GM18499 (cell line): Measurements from ENCODE around the gene CC2D1A.
A peak's percentile ranks its signal among the peaks of the same experiment; 100 is the strongest.

Source experiments
- ATAC-seq: cut with Tn5 transposase; IDR thresholded peaks from one replicate; pipeline ENCODE4 v1.9.1; 2021; ENCODE audit warnings: moderate number of reproducible peaks; ENCODE audit not compliant: insufficient read depth, unreplicated experiment

The CC2D1A gene

GRCh38 chr19:13932911-13933393 lies 27.0 kb downstream of the CC2D1A start:
- no peak for ATAC-seq

DNA sequence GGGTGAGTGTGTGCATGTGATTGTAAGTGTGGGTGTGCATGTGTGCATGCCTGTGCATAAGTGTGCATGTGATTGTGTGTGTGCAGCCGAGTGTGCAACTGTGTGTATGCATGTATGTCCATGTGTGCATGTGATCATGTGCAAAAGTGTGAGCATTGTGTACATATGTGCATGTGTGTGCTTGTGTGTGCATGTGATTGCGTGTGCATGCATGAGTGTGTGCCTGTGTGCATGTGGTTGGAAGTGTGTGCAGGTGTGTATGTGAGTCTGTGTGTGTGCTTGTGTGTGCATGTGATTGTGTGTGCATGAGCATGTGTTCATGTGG lies 28.7 kb downstream of the CC2D1A start:
- ATAC-seq, result no peak

GRCh38 chr19:13935765-13936510 lies 29.9 kb downstream of the CC2D1A start:
- ATAC-seq, result no peak

DNA sequence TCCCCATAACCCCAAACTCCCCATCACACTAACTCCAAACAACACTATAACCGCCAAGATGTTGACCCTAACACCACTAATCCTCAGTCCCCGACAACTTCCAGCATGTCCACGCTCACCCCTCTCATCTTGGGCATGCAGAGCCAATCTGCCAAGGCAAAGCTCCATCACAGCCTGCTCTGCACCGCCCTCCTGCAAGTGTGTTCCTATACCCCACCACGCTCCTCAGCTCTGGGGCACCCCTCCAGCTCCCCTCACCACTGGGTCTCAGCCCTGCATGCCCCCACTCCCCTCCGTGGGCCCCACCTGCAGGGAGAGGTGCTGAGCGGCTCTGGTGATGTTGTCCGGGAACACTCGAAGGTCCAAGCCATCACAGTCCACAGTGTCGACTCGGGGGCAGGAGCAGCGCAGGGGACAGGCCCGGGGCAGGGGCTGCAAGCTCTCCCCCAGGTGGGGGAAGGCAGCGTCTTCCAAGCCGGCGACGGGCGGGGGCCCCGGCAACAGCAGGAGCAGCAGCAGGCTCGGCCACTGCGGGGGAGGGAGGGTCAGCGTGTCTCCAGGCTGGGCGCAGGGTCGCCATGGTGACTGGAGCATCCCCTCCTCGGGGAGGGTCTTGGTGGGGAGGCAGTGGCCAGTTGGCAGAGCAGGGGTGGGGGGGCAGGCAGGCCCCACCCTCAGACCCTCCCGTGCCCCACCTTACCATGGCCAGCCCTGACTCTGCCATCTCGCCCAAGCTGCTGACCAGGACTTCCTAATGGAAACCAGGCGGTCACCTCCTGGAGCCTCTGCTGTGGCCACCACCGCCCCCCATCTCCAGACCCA lies 31.7 kb downstream of the CC2D1A start:
- ATAC-seq, result no peak

DNA sequence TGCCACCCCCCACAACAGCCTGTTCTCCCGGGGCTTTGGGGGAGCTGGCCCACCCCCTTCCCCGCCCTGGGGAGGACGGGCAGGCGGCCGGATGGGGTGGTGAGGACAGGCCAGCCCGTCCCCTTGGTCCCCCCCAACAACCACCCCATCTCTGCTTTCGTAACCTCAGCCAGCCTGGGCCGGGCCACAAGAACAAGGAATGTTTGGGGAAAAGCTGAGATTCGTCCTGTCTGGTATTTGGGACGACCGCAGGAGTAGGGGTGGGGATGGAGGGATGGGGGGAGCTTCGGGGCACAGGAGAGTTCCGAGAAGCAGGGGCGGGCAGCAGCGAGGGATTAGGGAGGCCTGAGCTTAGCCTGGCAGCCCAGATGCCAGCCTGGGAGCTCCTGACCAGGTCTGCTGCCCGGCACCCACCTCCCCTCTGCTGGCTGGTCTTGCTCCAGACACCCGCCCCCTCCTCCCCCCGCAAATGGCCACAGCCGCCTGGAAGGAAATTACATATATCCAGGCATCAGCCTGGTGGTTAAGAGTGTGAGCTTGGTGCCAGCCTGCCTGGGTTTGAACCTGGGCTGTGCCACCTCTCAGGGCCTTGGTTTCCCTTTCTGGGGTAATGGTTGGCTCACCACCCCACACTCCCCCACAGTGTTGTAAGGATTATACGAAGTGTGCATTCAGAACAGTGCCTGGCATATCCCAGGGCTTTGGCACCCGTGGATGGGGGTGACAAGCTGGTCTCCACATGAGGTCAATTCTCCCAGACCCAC lies 32.5 kb downstream of the CC2D1A start, which contains the start of gene PODNL1:
Gene PODNL1, minus strand, starts transcription at position 117 of the 764 bp plus-strand sequence. CDS start 236 bp downstream, outside the sequence.
- no peak for ATAC-seq

DNA sequence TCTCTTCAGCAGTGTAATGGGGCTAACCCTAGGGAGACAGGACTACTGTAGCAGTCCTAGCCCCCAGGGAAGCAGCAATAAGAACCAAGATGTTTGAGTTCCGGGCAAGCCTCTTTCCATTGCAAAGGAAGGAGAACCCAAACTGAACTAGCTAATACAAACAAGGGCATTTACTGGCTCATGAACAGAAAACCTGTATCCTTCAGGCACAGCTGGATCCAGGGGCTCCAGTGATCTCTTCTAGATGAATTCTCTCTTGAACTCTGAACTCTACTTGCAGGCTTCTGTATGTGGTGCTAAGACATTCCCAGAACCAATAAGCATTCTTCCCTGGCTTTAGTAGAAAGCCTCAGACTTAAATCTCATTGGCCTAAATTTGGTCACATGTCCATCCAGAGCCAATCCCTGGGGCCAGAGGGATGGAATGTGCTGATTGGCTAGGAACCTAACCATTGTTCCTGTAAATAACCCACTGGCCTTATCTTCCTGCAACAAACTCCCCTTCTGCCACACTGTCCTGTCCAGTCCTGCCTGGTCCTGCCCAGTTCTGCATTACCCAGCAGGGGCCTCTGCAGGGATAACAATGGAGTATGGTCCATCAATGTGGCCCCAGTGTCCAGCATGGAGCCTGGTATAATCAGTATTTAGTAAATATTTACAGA lies 36.2 kb downstream of the CC2D1A start:
- no peak for ATAC-seq

DNA sequence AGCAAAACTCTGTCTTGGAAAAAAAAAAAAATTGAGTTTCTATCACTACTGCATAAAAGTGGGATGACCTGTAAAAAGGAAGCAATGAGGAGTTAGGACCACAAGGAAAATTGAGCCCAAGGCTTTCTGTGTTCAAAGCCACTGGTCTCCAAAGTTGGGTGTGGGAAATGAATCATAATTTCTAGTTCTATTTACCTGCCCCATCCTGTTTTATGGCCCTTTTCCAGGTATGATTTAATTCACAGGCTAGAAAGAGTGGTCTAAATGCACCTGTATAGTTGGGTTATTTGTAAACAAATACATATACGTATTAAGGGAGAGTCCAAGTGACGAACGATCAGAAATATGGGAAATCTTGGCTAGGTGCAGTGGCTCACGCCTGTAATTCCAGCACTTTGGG lies 40.4 kb downstream of the CC2D1A start:
- no peak for ATAC-seq

DNA sequence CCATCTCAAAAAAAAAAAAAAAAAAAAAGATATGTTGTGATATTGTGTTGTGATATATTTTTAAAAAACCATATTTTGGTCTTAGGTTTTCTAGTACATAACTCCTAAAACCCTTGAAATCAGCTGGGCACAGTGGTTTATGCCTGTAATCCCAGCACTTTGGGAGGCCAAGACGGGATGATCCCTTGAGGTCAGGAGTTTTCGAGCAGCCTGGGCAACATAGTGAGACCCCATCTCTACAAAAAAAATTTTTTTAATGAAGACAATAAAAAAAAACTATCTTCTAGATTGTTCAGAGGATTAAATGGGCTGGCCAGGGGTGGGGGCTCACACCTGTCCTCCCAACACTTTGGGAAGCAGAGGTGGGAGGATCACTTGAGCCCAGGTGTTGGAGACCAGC lies 45.0 kb downstream of the CC2D1A start:
- ATAC-seq, result no peak

GRCh38 chr19:13951799-13952153 lies 45.8 kb downstream of the CC2D1A start:
- ATAC-seq, result no peak

GRCh38 chr19:13952154-13952930 lies 46.3 kb downstream of the CC2D1A start, which contains the start of gene DCAF15:
TSS of gene DCAF15 (plus strand) at chr19:13952509. CDS start at chr19:13952513, 4 bp downstream.
- peak; percentile 97 for ATAC-seq

DNA sequence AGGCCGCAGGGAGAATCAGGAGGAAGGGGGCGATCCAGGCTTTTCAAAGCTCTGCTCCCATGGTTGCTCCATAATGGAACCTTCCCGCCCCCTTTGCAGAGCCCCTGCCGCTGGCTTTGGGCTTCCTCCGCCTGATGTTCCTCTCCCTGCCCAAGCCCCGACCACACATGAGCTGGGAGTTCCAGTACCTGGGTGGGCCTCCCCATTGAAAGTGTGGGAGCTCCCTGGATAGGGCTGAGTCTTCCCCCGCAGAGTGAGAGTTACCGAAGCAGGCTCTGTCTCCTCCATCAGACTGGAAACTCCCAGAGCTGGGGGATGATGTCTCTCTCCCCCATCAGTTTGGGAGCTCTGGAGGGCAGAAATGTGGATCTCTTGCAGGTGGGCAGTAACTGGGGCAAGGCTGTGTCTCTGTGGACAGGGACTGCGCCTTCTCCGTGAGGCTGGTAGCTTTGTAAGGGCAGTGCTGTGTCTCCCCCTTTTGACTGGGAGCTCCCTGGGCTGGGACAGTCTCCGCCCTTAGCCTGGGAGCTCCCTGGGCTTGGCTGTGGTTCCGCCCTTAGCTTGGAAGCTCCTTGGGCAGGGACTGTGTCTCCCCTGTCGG lies 47.0 kb downstream of the CC2D1A start:
- no peak for ATAC-seq

GRCh38 chr19:13954185-13954584 lies 48.2 kb downstream of the CC2D1A start:
- no peak for ATAC-seq

DNA sequence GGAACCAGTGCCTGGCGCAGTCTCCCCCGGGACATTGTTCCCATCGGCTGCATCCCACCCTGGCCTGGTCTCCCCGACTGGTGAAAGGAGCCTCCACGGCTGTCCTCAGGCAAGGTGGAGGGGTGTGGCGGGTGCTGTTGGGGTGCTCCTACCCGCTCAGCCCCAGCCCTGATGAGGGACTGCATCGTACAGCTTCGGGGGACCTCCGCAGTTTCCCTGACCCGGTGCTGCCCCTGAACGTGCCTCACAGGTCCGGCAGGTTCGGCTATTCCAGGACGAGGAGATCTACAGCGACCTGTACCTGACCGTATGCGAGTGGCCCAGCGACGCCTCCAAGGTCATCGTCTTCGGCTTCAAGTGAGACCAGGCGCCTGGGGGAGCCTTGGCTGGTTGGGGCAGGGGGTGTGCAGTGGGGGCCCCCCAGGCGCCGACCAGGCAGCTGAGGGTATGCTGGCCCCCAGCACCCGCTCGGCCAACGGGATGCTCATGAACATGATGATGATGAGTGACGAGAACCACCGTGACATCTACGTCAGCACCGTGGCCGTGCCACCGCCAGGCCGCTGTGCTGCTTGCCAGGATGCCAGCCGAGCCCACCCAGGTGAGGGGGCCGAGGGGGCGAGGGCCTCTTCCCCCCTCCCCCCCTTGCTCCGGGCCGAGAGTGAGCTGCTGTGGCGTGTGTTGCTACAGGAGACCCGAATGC lies 49.8 kb downstream of the CC2D1A start:
- ATAC-seq, result no peak

DNA sequence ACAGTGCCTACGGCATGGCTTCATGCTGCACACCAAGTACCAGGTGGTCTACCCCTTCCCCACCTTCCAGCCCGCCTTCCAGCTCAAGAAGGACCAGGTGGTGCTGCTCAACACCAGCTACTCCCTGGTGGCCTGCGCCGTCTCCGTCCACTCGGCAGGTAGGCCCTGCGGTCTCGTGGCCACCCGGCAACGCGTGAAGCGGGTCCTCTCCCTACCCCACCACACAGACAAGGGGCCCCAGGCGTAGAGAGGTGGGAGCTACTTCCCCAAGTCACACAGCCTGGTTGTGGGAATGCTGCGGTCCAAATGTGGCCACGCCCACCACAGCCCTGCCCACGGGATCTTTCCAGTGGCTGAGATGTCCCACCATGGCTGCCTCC lies 50.4 kb downstream of the CC2D1A start:
- no peak for ATAC-seq

GRCh38 chr19:13957051-13957450 lies 51.0 kb downstream of the CC2D1A start:
- no peak for ATAC-seq

DNA sequence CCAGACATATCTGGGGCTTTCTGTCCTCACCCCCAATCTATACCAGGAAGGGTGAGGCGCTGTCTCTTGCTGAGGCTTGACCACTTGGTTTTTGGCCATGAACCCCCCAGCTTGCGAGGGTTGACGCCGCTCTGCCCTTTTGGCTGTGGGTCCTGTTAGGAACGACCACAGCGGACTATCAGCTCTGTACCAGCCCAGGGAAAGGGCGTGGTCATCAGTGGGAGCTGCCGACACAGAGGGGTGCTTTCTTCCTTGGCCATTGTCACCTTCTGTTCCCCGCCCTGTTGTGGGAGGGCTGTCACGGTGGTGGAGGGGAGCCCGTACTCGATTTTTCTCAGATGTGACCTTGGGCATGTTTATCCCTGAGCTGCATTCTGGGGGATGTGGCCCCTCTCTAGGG lies 52.0 kb downstream of the CC2D1A start:
- no peak for ATAC-seq

- ATAC-seq, result no peak
Measured at GRCh38 chr19:13959141-13959961, 53.4 kb downstream of the CC2D1A start.
